EL (cell line): ENCODE measurements around the gene PCDH19.

Source experiments
- DNase-seq: peaks from one replicate; pipeline ENCODE4 v3.0.0-alpha.2; 2016

The PCDH19 gene

DNA sequence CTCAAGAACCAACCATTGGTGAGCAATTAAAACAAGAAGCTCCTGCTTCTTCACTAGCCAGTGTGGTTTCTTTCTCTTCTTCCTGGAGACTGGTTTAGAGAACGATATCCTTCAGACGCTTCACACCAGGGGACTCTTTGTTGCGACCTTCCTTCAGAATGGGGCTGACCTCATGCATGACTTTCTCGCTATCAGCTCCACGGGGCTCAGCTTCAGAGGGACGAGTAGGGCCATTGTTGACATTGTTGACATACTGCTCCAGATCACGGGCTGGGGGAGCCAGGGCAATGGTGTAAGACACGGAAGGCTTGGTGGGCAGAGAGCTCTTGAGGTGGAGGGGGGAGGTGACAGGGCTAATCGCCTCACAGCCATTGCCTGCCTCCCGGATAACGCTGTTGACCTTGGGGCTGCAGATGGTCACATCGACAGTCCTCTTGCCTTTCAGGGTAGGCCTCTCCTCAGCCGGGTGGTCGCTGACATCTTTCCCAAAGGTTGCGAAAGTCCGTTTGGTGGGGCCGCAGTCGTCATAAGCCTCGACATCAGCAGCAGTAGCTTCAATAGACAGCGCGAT, 113.8 kb downstream of the PCDH19 start:
- DNase-seq = no peak

DNA sequence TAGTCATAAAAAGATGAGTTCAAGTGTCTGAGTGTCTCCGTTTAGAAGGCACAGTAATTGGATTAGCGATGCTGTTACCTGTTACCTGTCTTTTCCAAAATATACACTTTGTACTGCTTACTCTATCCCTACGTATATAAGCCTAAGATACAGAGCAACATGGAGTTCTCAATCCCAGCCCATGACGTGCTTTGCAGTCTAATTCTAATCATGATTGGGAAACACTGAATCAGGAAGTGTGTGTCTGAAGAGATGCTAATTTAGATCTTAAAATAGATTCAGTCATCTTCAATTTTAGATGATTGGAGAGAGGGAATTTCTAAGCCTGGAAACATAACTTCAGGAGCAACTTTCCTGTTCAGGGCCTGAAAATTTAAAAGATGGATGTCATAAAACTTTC, 115.1 kb downstream of the PCDH19 start:
- no peak for DNase-seq

DNA sequence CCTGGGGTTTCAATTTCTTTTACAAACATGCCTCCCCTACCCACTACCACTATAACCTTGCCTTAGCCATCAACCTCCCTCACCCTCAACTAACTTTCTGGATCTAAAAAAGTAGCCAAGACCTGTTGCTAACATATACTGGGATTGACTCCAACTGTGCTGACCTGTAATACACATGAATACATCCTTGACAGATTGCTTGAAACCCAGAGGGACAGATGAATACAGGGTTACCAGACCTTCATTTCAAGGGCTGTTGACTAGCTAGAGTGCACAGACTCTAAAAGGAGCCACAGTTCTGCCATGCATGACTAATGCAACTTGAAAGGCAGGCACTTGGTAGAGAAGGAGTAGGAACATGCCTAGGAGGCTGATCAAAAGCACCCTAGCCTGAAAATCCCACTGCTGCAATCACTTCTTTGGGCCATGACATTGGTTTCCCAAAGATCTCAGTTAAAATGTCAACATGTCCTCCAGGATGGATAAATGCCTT, 121.0 kb downstream of the PCDH19 start:
- DNase-seq = no peak

- no peak for DNase-seq
These were observed 132.8 kb downstream of the PCDH19 start for GRCh38 chrX:100277231-100277630.

GRCh38 chrX:100274916-100275315, 135.2 kb downstream of the PCDH19 start:
- no peak for DNase-seq

GRCh38 chrX:100265179-100265578, 144.9 kb downstream of the PCDH19 start:
- no peak for DNase-seq

GRCh38 chrX:100264200-100264599, 145.9 kb downstream of the PCDH19 start:
- no peak for DNase-seq

GRCh38 chrX:100263650-100264049, 146.4 kb downstream of the PCDH19 start:
- DNase-seq = no peak

DNA sequence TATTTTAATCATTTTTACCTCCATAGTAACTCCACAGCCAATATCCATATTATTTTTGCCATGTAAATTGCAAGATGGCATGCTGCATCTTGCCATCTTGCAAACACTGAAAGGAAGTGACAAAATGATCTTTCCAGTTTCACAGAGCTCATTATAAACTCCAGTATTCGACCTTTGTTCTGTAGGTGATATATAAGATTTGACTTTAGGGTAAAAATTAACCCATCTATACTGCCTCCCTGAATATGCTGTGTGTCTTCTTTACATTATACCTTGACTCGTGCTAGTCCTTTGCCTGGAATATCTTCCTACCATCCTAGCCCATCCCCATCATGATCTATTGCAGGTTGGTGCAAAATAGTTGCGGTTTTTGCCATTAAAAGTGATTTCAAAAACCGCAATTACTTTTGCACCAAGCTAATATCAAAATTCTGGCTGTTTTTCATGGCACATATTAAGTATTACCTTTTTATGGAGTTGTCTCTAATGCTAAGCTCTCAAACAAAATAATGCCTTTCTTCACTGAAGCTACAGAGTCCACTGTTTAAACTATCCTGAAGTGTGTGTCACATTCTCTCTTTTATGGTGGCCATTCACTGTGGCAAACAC, 161.1 kb downstream of the PCDH19 start:
- no peak for DNase-seq

DNA sequence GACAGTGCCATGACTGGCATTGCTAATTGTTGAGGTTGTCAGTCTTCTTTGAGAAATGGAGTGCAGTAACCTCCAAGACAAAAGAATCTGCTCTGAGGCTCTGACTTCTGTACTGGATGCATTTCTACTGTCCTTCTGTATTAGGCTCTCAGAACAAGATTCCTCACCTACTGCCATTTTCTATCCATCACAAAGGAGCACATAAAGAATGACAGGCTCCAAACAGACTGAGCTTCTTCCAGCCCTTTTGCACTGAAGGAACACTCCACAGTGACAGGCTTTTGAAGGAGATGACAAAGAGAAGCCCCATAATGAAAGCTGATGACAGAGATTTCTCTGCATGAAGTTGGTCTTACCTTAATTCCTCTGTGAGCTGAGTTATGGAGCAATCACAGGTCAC, 162.2 kb downstream of the PCDH19 start:
- no peak for DNase-seq

GRCh38 chrX:100244681-100245080, 165.4 kb downstream of the PCDH19 start:
- no peak for DNase-seq
